HG03378 (cell line): ENCODE measurements around the gene MRPL51.
"Not testable (repeated sequence)": the region's sequence is repeated elsewhere in the genome, so short reads cannot be mapped to it uniquely, and the experiment has no call there.

Source experiments
- ATAC-seq: cut with Tn5 transposase; IDR thresholded peaks from one replicate; pipeline ENCODE4 v1.9.1; 2021; ENCODE audit warnings: mild to moderate bottlenecking, moderate library complexity; ENCODE audit not compliant: unreplicated experiment

The MRPL51 gene

GRCh38 chr12:6532051-6532926, 39.2 kb upstream of the MRPL51 start:
- no peak for ATAC-seq

DNA sequence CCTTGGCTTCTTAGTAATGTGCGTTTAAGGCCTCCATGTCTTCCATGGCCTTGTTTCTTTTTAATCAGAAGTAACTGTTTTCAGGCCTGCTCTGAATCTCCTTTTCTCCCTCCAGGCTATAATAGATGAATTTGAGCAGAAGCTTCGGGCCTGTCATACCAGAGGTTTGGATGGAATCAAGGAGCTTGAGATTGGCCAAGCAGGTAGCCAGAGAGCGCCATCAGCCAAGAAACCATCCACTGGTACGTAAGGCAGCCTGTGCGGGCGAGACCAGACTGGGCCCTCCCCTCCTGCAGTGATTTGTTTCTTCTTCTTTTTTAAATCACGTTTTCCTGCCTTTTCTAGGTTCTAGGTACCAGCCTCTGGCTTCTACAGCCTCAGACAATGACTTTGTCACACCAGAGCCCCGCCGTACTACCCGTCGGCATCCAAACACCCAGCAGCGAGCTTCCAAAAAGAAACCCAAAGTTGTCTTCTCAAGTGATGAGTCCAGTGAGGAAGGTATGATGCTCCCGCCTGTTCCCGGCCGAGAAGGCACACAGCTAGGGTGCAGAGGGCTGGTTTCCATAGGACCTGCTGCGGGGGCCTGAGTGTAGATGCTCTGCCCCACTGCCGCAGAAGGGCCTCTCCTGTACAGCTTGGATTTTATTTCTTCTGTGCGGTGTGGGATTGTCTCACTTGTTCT, 37.7 kb upstream of the MRPL51 start:
- no peak for ATAC-seq

- no peak for ATAC-seq
Observed at GRCh38 chr12:6529291-6529737, 36.3 kb upstream of the MRPL51 start.

DNA sequence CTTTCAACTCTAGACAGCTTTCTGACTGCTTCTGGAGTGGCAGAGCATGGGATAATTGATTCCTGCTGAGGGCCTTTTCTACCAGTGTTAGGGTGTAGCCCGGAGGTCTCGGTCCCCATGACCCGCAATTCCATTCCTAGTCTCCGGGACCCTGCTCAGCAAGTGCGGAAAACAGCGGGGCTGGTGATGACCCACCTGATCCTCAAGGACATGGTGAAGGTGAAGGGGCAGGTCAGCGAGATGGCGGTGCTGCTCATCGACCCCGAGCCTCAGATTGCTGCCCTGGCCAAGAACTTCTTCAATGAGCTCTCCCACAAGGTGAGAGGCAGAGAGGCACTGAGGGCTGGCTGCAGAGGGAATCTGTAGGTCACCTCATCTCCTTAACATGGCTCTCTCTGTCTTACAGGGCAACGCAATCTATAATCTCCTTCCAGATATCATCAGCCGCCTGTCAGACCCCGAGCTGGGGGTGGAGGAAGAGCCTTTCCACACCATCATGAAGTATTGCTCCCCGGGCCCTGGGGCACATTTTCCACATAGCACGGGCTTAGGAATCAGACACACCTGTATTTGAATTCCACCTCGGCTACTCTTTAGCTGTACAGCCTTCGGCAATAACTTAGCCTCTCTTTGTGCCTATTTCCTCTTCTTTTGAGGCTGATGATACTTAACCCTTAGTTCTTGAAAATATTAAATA, 35.6 kb upstream of the MRPL51 start:
- no peak for ATAC-seq

- ATAC-seq, result no peak
Observed at GRCh38 chr12:6527711-6528110, 34.6 kb upstream of the MRPL51 start.

DNA sequence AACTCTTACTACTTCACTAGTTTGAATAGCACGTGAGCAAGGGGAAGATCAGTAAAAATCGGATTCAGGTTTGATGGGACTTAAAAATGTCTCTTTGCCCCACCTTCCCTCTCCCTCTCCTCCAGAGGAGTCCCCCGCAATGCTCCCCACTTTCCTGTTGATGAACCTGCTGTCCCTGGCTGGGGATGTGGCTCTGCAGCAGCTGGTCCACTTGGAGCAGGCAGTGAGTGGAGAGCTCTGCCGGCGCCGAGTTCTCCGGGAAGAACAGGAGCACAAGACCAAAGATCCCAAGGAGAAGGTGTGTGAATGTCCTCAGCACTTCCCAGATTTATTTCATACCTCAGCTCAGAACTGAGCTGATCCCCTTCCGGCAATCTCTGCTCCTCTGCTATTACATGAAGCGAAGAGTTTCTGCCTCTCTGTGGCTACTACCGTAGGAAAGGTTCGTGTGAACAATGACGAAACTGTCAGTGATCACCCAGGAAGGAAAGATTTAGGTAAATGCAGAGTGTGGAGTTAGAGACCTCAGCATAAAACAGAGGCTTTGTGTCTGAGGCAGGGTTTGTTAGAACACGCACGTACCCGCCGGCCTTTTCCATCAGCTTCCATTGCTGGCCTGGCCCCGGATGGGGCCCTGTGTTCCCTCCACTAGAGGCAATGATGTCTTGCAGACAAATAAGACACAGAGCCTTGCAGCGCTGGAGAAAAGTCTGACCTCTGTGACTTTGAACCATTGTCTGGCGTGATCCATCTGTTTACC, 33.9 kb upstream of the MRPL51 start:
- ATAC-seq, result no peak

GRCh38 chr12:6526201-6526600, 33.1 kb upstream of the MRPL51 start:
- no peak for ATAC-seq

DNA sequence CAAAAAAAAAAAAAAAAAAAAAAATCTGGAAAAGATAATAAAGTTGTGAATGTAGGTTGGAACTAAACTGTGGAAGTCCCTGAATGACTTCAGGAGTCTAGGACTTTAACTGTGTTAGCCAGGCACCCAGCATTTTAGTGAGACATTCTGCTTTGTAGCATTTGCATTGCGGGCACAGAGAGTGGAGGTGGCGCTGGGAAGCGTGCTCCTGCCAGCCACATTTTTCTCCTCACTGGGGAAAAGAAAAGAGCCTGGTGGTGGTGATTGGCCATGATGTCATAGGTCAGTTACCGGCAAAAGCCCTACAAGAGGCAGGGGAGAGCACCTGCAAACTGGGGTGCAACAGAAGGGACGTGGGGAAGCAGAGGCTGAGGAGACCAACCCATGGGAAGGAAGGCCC, 31.6 kb upstream of the MRPL51 start:
- ATAC-seq, result no peak

GRCh38 chr12:6523708-6524107, 30.6 kb upstream of the MRPL51 start:
- ATAC-seq, result no peak

DNA sequence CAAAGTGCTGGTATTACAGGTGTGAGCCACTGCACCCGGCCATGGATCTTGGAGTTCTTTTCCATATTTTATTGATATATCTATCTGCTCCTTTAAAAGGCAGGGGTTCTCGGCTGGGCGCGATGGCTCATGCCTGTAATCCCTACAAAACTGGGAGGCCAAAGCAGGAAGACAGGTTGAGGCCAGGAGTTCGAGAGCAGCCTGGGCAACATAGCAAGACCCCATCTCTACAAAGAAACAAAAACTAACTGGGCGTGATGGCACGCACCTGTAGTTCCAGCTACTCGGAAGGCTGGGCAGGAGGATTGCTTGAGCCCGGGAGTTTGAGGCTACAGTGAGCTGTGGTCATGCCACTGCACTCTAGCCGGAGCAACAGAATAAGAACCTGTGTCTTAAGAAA, 29.1 kb upstream of the MRPL51 start:
- no peak for ATAC-seq

DNA sequence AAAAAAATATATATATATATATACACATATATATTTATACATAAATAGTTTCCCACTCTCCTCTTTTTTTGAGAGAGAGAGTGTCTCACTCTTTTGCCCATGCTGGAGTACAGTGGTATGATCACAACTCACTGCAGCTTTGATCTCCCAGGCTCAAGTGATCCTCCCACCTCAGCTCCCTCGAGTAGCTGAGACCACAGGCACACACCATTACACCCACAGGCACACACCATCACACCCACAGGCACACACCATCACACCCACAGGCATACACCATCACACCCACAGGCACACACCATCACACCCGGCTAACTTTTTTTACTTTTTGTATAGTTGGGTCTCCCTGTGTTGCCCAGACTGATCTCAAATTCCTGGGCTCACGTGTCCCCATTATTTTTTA, 27.1 kb upstream of the MRPL51 start:
- no peak for ATAC-seq

DNA sequence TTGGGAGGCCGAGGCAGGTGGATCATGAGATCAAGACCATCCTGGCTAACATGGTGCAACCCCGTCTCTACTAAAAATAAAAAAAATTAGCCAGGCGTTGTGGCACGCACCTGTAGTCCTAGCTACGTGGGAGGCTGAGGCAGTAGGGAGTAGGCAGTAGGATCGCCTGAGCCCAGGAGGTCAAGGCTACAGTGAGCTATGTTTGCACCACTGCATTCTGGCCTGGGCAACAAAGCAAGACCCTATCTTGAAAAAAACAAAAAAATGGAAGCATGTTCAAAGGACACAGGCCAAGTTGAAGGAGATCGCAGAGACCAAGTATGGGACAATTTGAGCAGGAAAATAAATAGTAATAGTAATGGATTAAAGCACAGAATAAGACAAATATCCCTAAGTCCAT, 15.0 kb upstream of the MRPL51 start:
- ATAC-seq, result no peak

- ATAC-seq, result no peak
Observed at GRCh38 chr12:6507102-6507998, 14.3 kb upstream of the MRPL51 start.

- no peak for ATAC-seq
Observed at GRCh38 chr12:6500466-6500865, 7.4 kb upstream of the MRPL51 start.

GRCh38 chr12:6497291-6497690, 4.2 kb upstream of the MRPL51 start:
- ATAC-seq, result not testable (repeated sequence)

DNA sequence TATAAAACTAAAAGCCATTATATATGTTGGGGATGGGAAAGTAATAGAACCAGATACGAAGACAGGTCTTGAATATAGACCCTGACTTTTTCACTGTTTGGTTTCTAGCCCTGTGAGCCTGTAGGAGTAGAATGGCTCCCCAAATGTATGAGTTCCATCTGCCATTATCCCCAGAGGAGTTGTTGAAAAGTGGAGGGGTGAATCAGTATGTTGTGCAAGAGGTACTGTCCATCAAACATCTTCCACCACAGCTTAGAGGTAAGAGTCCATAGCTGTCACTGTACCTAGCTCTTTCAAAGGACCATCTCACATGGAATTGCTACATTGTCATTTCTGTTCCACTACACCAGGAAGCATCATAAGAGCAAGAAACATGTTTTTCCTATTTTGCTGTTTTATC, 1.9 kb upstream of the MRPL51 start:
- ATAC-seq, result no peak

DNA sequence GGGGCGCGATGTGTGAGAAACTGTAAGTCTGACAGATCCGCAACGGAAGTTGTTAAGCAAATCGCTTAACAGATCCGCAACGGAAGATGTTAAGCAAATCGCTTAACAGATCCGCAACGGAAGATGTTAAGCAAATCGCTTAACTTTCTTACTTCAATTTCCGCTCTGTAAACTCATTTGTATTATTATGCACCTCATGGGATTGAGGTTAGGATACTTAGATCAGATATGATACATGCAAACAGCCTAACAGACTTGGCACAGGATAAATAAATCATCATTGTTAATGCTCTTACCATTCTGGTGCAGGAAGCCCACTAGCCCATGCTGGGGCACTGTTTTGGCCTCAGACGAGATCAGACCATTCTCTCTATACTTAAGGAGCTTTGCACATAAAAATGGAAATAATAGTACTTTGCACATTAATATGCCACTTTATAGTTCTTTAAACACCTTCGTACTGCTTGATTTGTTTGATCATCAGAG, 1.2 kb upstream of the MRPL51 start:
- ATAC-seq, result peak; percentile 5

GRCh38 chr12:6493497-6494257, 615 bp upstream of the MRPL51 start, which contains the start of gene NCAPD2:
Gene NCAPD2 (plus strand): TSS chr12:6494102. CDS start chr12:6495099, 997 bp downstream.
- peak; percentile 81 for ATAC-seq

GRCh38 chr12:6490673-6491072, 2.4 kb downstream of the MRPL51 start:
- ATAC-seq, result not testable (repeated sequence)
